DOHH2 (cell line): ENCODE measurements around the gene MYO15A.

Experiments used
- H3F3A ChIP-seq: fragments of 200-600 bp; sonication (generic), shearing (Covaris generic); 2 replicates; pipeline ENCODE4 v1.6.0; 2016; ENCODE audit warnings: antibody characterized with exemption, mild to moderate bottlenecking; ENCODE audit not compliant: control insufficient read depth, insufficient read depth
- H3K27ac ChIP-seq: fragments of 200-600 bp; sonication (generic); 2 replicates; pipeline ENCODE4 v1.5.1; 2014; ENCODE audit warnings: low read depth, mild to moderate bottlenecking, low read length, moderate library complexity
- H3K27me3 ChIP-seq: fragments of 200-600 bp; sonication (generic); 2 replicates; pipeline ENCODE4 v1.6.1; 2014; ENCODE audit warnings: mild to moderate bottlenecking, low read length, mixed read lengths; ENCODE audit not compliant: control insufficient read depth
- H3K36me3 ChIP-seq: fragments of 200-600 bp; sonication (generic); 2 replicates; pipeline ENCODE4 v1.6.1; 2014; ENCODE audit warnings: mild to moderate bottlenecking, low read length, moderate library complexity, mixed read lengths; ENCODE audit not compliant: control insufficient read depth
- H3K4me1 ChIP-seq: fragments of 200-600 bp; sonication (generic); 2 replicates; pipeline ENCODE4 v1.6.1; 2014; ENCODE audit warnings: mild to moderate bottlenecking, low read length, mixed read lengths; ENCODE audit not compliant: control insufficient read depth
- H3K4me2 ChIP-seq: fragments of 200-600 bp; sonication (generic); 2 replicates; pipeline ENCODE4 v1.6.0; 2014; ENCODE audit warnings: mild to moderate bottlenecking, low read length, moderate library complexity
- H3K4me3 ChIP-seq: fragments of 200-600 bp; sonication (generic); 2 replicates; pipeline ENCODE4 v1.5.1; 2014; ENCODE audit warnings: mild to moderate bottlenecking, low read length, mixed read lengths
- H3K79me2 ChIP-seq: fragments of 200-600 bp; sonication (generic); 2 replicates; pipeline ENCODE4 v1.6.1; 2014; ENCODE audit warnings: mild to moderate bottlenecking, low read length, mixed read lengths; ENCODE audit not compliant: control insufficient read depth
- H3K9me2 ChIP-seq: fragments of 200-600 bp; sonication (generic); replicated peaks from 2 replicates; pipeline ENCODE4 v1.6.1; 2014; ENCODE audit warnings: mild to moderate bottlenecking, low read length, mixed read lengths; ENCODE audit not compliant: control insufficient read depth
- H3K9me3 ChIP-seq: fragments of 200-600 bp; sonication (generic); 2 replicates; pipeline ENCODE4 v1.6.1; 2014; ENCODE audit warnings: antibody characterized with exemption, low read length, mixed read lengths; ENCODE audit not compliant: control insufficient read depth, insufficient read depth
- H4K20me1 ChIP-seq: fragments of 200-600 bp; sonication (generic); 2 replicates; pipeline ENCODE4 v1.6.0; 2014; ENCODE audit warnings: low read depth, mild to moderate bottlenecking, antibody characterized with exemption, low read length, moderate library complexity; ENCODE audit not compliant: control insufficient read depth, insufficient read depth
- EZH2phosphoT487 ChIP-seq: fragments of 200-600 bp; sonication (generic); IDR thresholded peaks from 2 replicates; pipeline ENCODE4 v1.6.1; 2017; ENCODE audit warnings: borderline replicate concordance, mild to moderate bottlenecking, antibody characterized with exemption, low read length, moderate library complexity, mixed read lengths
- TF ChIP-seq, protein P1 (sequence below): fragments of 200-600 bp; sonication (generic); IDR thresholded peaks from one replicate; pipeline ENCODE4 v1.5.1; 2014; ENCODE audit warnings: antibody characterized with exemption, mild to moderate bottlenecking, low read depth, low read length; ENCODE audit not compliant: poor library complexity, severe bottlenecking

The MYO15A gene

DNA sequence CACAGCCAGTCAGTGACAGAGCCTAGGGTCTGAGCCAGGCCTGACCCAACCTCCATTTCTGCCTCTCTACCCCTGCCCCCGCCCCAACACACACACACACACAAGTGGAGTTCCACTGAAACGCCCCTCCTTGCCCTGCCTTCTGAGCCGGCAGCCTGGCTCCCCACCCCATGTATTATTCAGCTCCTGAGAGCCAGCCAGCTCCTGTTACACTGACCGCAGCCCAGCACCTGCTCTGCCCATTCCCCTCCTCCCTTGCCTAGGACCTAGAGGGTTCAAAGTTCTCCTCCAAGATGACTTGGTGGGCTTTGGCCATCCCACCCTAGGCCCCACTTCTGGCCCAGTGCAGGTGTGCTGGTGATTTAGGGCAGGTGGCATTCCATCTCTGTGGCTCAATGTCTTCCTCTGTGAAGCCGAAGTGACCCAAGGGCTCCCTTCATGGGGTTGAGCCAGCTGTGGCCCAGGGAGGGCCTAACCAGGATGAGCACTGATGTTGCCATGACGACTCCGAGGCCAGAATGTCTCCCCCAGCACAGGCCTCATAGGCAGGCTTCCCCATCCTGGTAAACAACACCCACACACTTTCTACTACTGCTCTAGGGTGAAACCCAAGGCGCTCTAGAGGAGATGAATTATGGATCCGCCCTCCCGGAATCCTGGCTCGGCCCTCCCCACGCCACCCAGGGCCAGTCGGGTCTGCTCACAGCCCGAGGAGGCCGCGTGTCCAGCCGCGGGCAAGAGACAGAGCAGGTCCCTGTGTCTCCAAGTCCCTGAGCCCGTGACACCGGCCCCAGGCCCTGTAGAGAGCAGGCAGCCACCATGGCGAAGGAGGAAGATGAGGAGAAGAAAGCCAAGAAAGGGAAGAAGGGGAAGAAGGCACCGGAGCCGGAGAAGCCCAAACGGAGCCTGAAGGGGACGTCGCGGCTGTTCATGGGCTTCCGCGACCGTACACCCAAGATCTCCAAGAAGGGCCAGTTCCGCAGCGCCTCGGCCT lies 9.7 kb downstream of the MYO15A start:
- H3K27ac ChIP-seq: no peak overlapping the region
- no peaks in the 10 kb centered on the region for H3F3A ChIP-seq
- no peak overlapping the region for H3K4me3 ChIP-seq
- no peaks in the 10 kb centered on the region; the same call in 1 of the 2 replicates for H3K9me3 ChIP-seq
- H3K79me2 ChIP-seq: no peaks in the 10 kb centered on the region
- no peak overlapping the region for H3K4me2 ChIP-seq
- H3K27me3 ChIP-seq: no peaks in the 10 kb centered on the region
- no peaks in the 10 kb centered on the region for H3K9me2 ChIP-seq
- no peaks in the 10 kb centered on the region for H3K36me3 ChIP-seq
- H3K4me1 ChIP-seq: no peaks in the 10 kb centered on the region
- no peak for TF ChIP-seq EZH2phosphoT487
- TF ChIP-seq, protein P1, sequence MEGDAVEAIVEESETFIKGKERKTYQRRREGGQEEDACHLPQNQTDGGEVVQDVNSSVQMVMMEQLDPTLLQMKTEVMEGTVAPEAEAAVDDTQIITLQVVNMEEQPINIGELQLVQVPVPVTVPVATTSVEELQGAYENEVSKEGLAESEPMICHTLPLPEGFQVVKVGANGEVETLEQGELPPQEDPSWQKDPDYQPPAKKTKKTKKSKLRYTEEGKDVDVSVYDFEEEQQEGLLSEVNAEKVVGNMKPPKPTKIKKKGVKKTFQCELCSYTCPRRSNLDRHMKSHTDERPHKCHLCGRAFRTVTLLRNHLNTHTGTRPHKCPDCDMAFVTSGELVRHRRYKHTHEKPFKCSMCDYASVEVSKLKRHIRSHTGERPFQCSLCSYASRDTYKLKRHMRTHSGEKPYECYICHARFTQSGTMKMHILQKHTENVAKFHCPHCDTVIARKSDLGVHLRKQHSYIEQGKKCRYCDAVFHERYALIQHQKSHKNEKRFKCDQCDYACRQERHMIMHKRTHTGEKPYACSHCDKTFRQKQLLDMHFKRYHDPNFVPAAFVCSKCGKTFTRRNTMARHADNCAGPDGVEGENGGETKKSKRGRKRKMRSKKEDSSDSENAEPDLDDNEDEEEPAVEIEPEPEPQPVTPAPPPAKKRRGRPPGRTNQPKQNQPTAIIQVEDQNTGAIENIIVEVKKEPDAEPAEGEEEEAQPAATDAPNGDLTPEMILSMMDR: no peak
- H4K20me1 ChIP-seq: no peaks in the 10 kb centered on the region

DNA sequence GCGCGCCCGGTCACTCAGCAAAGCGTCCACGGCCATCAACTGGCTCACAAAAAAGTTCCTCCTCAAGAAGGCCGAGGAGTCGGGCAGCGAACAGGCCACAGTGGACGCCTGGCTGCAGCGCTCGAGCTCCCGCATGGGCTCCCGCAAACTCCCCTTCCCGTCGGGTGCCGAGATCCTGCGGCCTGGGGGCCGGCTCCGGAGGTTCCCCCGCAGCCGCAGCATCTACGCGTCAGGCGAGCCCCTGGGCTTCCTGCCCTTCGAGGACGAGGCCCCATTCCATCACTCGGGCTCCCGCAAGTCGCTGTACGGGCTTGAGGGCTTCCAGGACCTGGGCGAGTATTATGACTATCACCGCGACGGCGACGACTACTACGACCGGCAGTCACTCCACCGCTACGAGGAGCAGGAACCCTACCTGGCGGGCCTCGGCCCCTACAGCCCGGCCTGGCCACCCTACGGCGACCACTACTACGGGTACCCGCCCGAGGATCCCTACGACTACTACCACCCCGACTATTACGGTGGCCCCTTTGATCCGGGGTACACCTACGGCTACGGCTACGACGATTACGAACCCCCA lies 10.7 kb downstream of the MYO15A start:
- H3K9me3 ChIP-seq: no peaks in the 10 kb centered on the region; the same call in 1 of the 2 replicates
- no peaks in the 10 kb centered on the region for H3K9me2 ChIP-seq
- H3K79me2 ChIP-seq: no peaks in the 10 kb centered on the region
- H3F3A ChIP-seq: no peaks in the 10 kb centered on the region
- H3K4me2 ChIP-seq: no peak overlapping the region
- no peaks in the 10 kb centered on the region for H4K20me1 ChIP-seq
- no peak overlapping the region for H3K27ac ChIP-seq
- no peak overlapping the region for H3K4me3 ChIP-seq
- H3K36me3 ChIP-seq: no peaks in the 10 kb centered on the region
- no peaks in the 10 kb centered on the region for H3K4me1 ChIP-seq
- no peak for TF ChIP-seq EZH2phosphoT487
- TF ChIP-seq, protein P1: no peak
- H3K27me3 ChIP-seq: no peaks in the 10 kb centered on the region

GRCh38 chr17:18119938-18120337 lies 11.4 kb downstream of the MYO15A start:
- Histone ChIP-seq H3K79me2 (no peaks in the 10 kb centered on the region), H3K27ac (no peak overlapping the region), H3K4me2 (no peak overlapping the region), H4K20me1 (no peaks in the 10 kb centered on the region), H3K27me3 (no peaks in the 10 kb centered on the region), H3K4me3 (no peak overlapping the region), H3K36me3 (no peaks in the 10 kb centered on the region), H3K9me2 (no peaks in the 10 kb centered on the region), H3F3A (no peaks in the 10 kb centered on the region), H3K4me1 (no peaks in the 10 kb centered on the region), H3K9me3 (no peaks in the 10 kb centered on the region; the same call in 1 of the 2 replicates)
- TF ChIP-seq, protein P1: no peak
- no peak for TF ChIP-seq EZH2phosphoT487
